HepG2 (cell line): ENCODE measurements around the gene RDH12. TPM values are rescaled to one million over a fixed set of nuclear protein-coding genes. Genes with fewer than 3 reads are reported as not detected.
A peak's percentile ranks its signal among the peaks of the same experiment; 100 is the strongest.
"Not testable (repeated sequence)": the region's sequence is repeated elsewhere in the genome, so short reads cannot be mapped to it uniquely, and the experiment has no call there.

ENCODE experiments used
- ATAC-seq: fragments of 200-7000 bp; cut with Tn5 transposase; 3 replicates; pipeline ENCODE4 v1.9.1; 2020; ENCODE audit warnings: mild to moderate bottlenecking, moderate library complexity
- Bru-seq: library from RNA; stranded (reverse); fragments of 400-500 nt; gene quantifications from one replicate; lab custom pipeline; 2021; lab: Mats Ljungman, UMichigan
- BruChase-seq, 2 experiments: library from RNA; stranded (reverse); fragments of 400-500 nt; gene quantifications; one replicate each; lab custom pipeline; 2021; lab: Mats Ljungman, UMichigan
- BruUV-seq: library from RNA; stranded (reverse); fragments of 400-500 nt; replicated peaks from 2 replicates; lab custom pipeline; 2021; lab: Mats Ljungman, UMichigan
- CTCF ChIA-PET: fragments of 300-600 bp; formaldehyde crosslinking; extraction: SDS; loops from one replicate; lab custom pipeline; 2021; ENCODE audit warnings: low total read pairs, inconsistent platforms, low intra/inter-chr PET ratio; lab: Yijun Ruan, JAX
- POLR2A ChIA-PET: fragments of 350-600 bp; sonication (Branson Sonifier 250); formaldehyde crosslinking; loops from one replicate; lab custom pipeline; 2020; ENCODE audit warnings: antibody characterized with exemption, inconsistent platforms; lab: Yijun Ruan, JAX
- DNase-seq: peaks from one replicate; pipeline ENCODE4 v3.0.0-alpha.2; 2015; ENCODE audit warnings: low spot score
- FAIRE-seq: peaks from 3 replicates; lab custom pipeline; 2011; peaks lifted over from hg19 to GRCh38; lab: Jason Lieb, UNC
- H2AFZ ChIP-seq: one replicate; pipeline ENCODE4 v1.6.1; 2011; ENCODE audit warnings: low read length, inconsistent platforms
- H3K27ac ChIP-seq: fragments of 300-600 bp; 3 replicates; pipeline ENCODE4 v1.8.0; 2011; ENCODE audit warnings: mixed run types, mild to moderate bottlenecking, mixed read lengths, low read length, inconsistent platforms; ENCODE audit not compliant: insufficient read depth; ENCODE audit errors: extremely low read length
- H3K27me3 ChIP-seq, 2 experiments: fragments of 200-600 bp in 1 of 2; 2 replicates in 1 of 2; 3 replicates in 1 of 2; pipeline versions ENCODE4 v1.6.0 to v1.8.0; 2011; ENCODE audit warnings: low read length in 2 of 2, mild to moderate bottlenecking in 2 of 2, moderate library complexity in 2 of 2, inconsistent platforms in 1 of 2; ENCODE audit not compliant: insufficient read depth in 2 of 2, control insufficient read depth in 1 of 2
- H3K36me3 ChIP-seq, 2 experiments: fragments of 200-600 bp in 1 of 2; replicated peaks in 1 of 2; 2 replicates in 1 of 2; 3 replicates in 1 of 2; pipeline versions ENCODE4 v1.5.1 to v1.8.0; 2011; ENCODE audit warnings: low read length in 2 of 2, inconsistent platforms in 1 of 2; ENCODE audit not compliant: insufficient read depth in 2 of 2, control insufficient read depth in 1 of 2
- H3K4me1 ChIP-seq: 2 replicates; pipeline ENCODE4 v1.5.1; 2012; ENCODE audit warnings: low read length, inconsistent platforms; ENCODE audit not compliant: insufficient read depth
- H3K4me2 ChIP-seq: 2 replicates; pipeline ENCODE4 v1.6.0; 2011; ENCODE audit warnings: low read depth, low read length, inconsistent platforms
- H3K4me3 ChIP-seq, 3 experiments: fragments of 200-600 bp in 1 of 3; sonication (generic), shearing (Covaris generic) in 1 of 3; replicated peaks in 1 of 3; 2 replicates each; pipeline ENCODE4 v1.5.1; 2011 to 2016; ENCODE audit warnings: low read length in 3 of 3, inconsistent platforms in 2 of 3, low read depth in 2 of 3, mild to moderate bottlenecking in 2 of 3, control low read depth in 1 of 3, mixed read lengths in 1 of 3; ENCODE audit not compliant: insufficient read depth in 1 of 3
- H3K79me2 ChIP-seq: one replicate; pipeline ENCODE4 v1.6.1; 2011; ENCODE audit warnings: low read length, inconsistent platforms; ENCODE audit not compliant: insufficient read depth
- H3K9ac ChIP-seq: 2 replicates; pipeline ENCODE4 v1.6.0; 2011; ENCODE audit warnings: mild to moderate bottlenecking, low read depth, low read length, inconsistent platforms; ENCODE audit not compliant: insufficient read depth
- H3K9me3 ChIP-seq: 2 replicates; pipeline ENCODE4 v1.5.1; 2012; ENCODE audit warnings: mild to moderate bottlenecking, low read length
- H4K20me1 ChIP-seq: 2 replicates; pipeline ENCODE4 v1.6.0; 2011; ENCODE audit warnings: inconsistent platforms, mild to moderate bottlenecking, low read length, moderate library complexity; ENCODE audit not compliant: insufficient read depth
- CHD4 ChIP-seq: fragments of 200-600 bp; sonication (generic); IDR thresholded peaks from 2 replicates; pipeline ENCODE4 v1.7.0; 2017; ENCODE audit warnings: mild to moderate bottlenecking, low read length, borderline replicate concordance
- CREM ChIP-seq, 2 experiments: sonication (generic) in 1 of 2; formaldehyde crosslinking in 1 of 2; IDR thresholded peaks; 2 replicates each; pipeline versions ENCODE4 v1.4.0 to v1.6.1; 2016 to 2020; ENCODE audit warnings: antibody characterized with exemption in 1 of 2, mild to moderate bottlenecking in 1 of 2, missing genetic modification reagents in 1 of 2
- GABPB1 ChIP-seq: IDR thresholded peaks from 2 replicates; pipeline ENCODE4 v1.6.1; 2016; ENCODE audit warnings: mild to moderate bottlenecking, missing genetic modification reagents, moderate library complexity, missing compliant biosample characterization
- KAT7 ChIP-seq: IDR thresholded peaks from 2 replicates; pipeline ENCODE4 v1.6.1; 2018; ENCODE audit warnings: borderline replicate concordance, missing compliant biosample characterization
- SMAD9 ChIP-seq: sonication (generic); formaldehyde crosslinking; IDR thresholded peaks from 2 replicates; pipeline ENCODE4 v1.5.1; 2020; ENCODE audit warnings: mild to moderate bottlenecking, missing genetic modification reagents
- TAF1 ChIP-seq: sonication (generic); formaldehyde crosslinking; IDR thresholded peaks from 2 replicates; pipeline ENCODE4 v1.4.0; 2020; ENCODE audit warnings: missing genetic modification reagents
- TCF12 ChIP-seq, 2 experiments: fragments of 450-650 bp in 1 of 2; sonication (generic) in 1 of 2; formaldehyde crosslinking in 1 of 2; IDR thresholded peaks; 2 replicates each; pipeline versions ENCODE4 v1.6.1 to v1.8.0; 2017 to 2022; ENCODE audit warnings: antibody characterized with exemption in 1 of 2, mild to moderate bottlenecking in 1 of 2, missing genetic modification reagents in 1 of 2, moderate library complexity in 1 of 2
- ZBTB26 ChIP-seq: IDR thresholded peaks from 2 replicates; pipeline ENCODE4 v1.6.1; 2016; ENCODE audit warnings: missing compliant biosample characterization, missing genetic modification reagents, borderline replicate concordance
- ZNF124 ChIP-seq: sonication (generic); formaldehyde crosslinking; IDR thresholded peaks from 2 replicates; pipeline ENCODE4 v1.4.0; 2020; ENCODE audit warnings: missing genetic modification reagents
- ZNF180 ChIP-seq: sonication (generic); formaldehyde crosslinking; IDR thresholded peaks from 2 replicates; pipeline ENCODE4 v1.4.0; 2020; ENCODE audit warnings: low read depth, missing genetic modification reagents, borderline replicate concordance
- ZNF563 ChIP-seq: sonication (generic); formaldehyde crosslinking; IDR thresholded peaks from 2 replicates; pipeline ENCODE4 v1.8.0; 2022; ENCODE audit warnings: mild to moderate bottlenecking, moderate library complexity, missing genetic modification reagents
- WGBS: methylation state at CpG from one replicate; pipeline ENCODE4 v1.1.6; 2017; ENCODE audit warnings: low lambda C conversion rate; 5-methylcytosine and 5-hydroxymethylcytosine counted together
- in situ Hi-C: cut with HindIII; loops from 2 replicates; pipeline ENCODE4 v1.10.0; 2017; ENCODE audit warnings: low pct_unique_long_range_greater_than_20kb; ENCODE audit not compliant: extremely low pct_ligation_motif_present
- intact Hi-C: fragments of 100-400 bp; cut with micrococcal nuclease; formaldehyde crosslinking; loops from one replicate; pipeline ENCODE4 v1.10.0; 2022; ENCODE audit not compliant: unreplicated experiment
- long read RNA-seq, 2 experiments: library from RNA in 1 of 2; library from polyadenylated mRNA in 1 of 2; stranded (forward) in 1 of 2; unstranded in 1 of 2; transcript quantifications; one replicate each; pipeline ENCODE4 v2.0.0, GENCODE V29; 2019 to 2022
- polyA minus RNA-seq, 3 experiments: library from RNA; depleted of rRNA, polyadenylated mRNA; stranded (reverse); fragments of >200 nt; gene quantifications; 2 replicates each; pipeline ENCODE4 v1.2.3, GENCODE V29; 2011; ENCODE audit warnings: low replicate concordance in 1 of 3
- polyA plus RNA-seq, 8 experiments: library from polyadenylated mRNA; depleted of rRNA in 3 of 8; stranded (reverse) in 7 of 8; unstranded in 1 of 8; fragments of >200 nt; fragmentation: Illumina TruSeq in 4 of 8; extraction: Trizol in 4 of 8; gene quantifications; 2 replicates each; pipeline versions ENCODE4 v1.2.1 to v1.2.3, GENCODE V29; 2011 to 2016; ENCODE audit warnings: low read depth in 4 of 8, missing spikeins in 1 of 8, mixed read lengths in 1 of 8; ENCODE audit not compliant: insufficient read depth in 1 of 8
- total RNA-seq, 5 experiments: library from RNA; depleted of rRNA; stranded (reverse); fragments of >200 nt; fragmentation: Illumina TruSeq; extraction: Trizol; gene quantifications; 2 replicates each; pipeline ENCODE4 v1.2.3, GENCODE V29; 2016; ENCODE audit warnings: low read depth in 1 of 5

RDH12 gene
- total RNA-seq (2016; rRNA removed; fragmentation: Illumina TruSeq; extraction: Trizol) (1.4 and 1.6 TPM in 2 replicates), polyA plus RNA-seq (2011; rRNA removed) (2.1 and 2.6 TPM in 2 replicates), polyA minus RNA-seq (2011; rRNA and poly(A)+ RNA removed; ENCODE audit: low replicate concordance) (0.07 and 3.1 TPM in 2 replicates), Bru-seq, nascent RNA (percentile 24 among the genes with signal in this experiment), BruChase-seq, experiment 1, labeled RNA remaining after a 6-hour chase (percentile 26 among the genes with signal in this experiment), BruChase-seq, experiment 2, labeled RNA remaining after a 2-hour chase (percentile 25 among the genes with signal in this experiment)
- 0.97 and 1.7 TPM in 2 replicates for total RNA-seq (2016; cell fraction: cytosol; rRNA removed; fragmentation: Illumina TruSeq; extraction: Trizol; ENCODE audit: low read depth)
- total RNA-seq (2016; cell fraction: insoluble cytoplasmic fraction; rRNA removed; fragmentation: Illumina TruSeq; extraction: Trizol), result 1.2 and 1.4 TPM in 2 replicates
- total RNA-seq (2016; cell fraction: membrane; rRNA removed; fragmentation: Illumina TruSeq; extraction: Trizol), result 1.3 and 1.9 TPM in 2 replicates
- total RNA-seq (2016; cell fraction: nucleus; rRNA removed; fragmentation: Illumina TruSeq; extraction: Trizol), result 1.3 and 1.6 TPM in 2 replicates
- 1.8 and 2.9 TPM in 2 replicates for polyA plus RNA-seq (2011; cell fraction: cytosol; rRNA removed)
- 0.59 and 0.80 TPM in 2 replicates for polyA plus RNA-seq (2011; cell fraction: nucleus; rRNA removed)
- 3.1 and 3.8 TPM in 2 replicates for polyA plus RNA-seq (2012)
- 1.7 and 2.0 TPM in 2 replicates for polyA plus RNA-seq (2016; cell fraction: cytosol; fragmentation: Illumina TruSeq; extraction: Trizol; ENCODE audit: low read depth)
- 1.0 and 1.3 TPM in 2 replicates for polyA plus RNA-seq (2016; cell fraction: insoluble cytoplasmic fraction; fragmentation: Illumina TruSeq; extraction: Trizol; ENCODE audit: low read depth)
- polyA plus RNA-seq (2016; cell fraction: membrane; fragmentation: Illumina TruSeq; extraction: Trizol; ENCODE audit: low read depth), result 1.6 and 2.3 TPM in 2 replicates
- polyA plus RNA-seq (2016; cell fraction: nucleus; fragmentation: Illumina TruSeq; extraction: Trizol; ENCODE audit: insufficient read depth, low read depth), result 1.5 and 1.8 TPM in 2 replicates
- 0.49 TPM in 1 of 2 replicates, not detected in the other for polyA minus RNA-seq (2011; cell fraction: cytosol; rRNA and poly(A)+ RNA removed)
- 1.0 and 1.4 TPM in 2 replicates for polyA minus RNA-seq (2011; cell fraction: nucleus; rRNA and poly(A)+ RNA removed)
- long read RNA-seq, experiment 1, partial matches to known transcripts, result 6 of 9 reads
- long read RNA-seq, experiment 1, other reads (novel, unspliced or antisense), result 3 of 9 reads
- long read RNA-seq, experiment 2, partial matches to known transcripts, result 13 of 16 reads
- long read RNA-seq, experiment 2, other reads (novel, unspliced or antisense), result 3 of 16 reads

DNA sequence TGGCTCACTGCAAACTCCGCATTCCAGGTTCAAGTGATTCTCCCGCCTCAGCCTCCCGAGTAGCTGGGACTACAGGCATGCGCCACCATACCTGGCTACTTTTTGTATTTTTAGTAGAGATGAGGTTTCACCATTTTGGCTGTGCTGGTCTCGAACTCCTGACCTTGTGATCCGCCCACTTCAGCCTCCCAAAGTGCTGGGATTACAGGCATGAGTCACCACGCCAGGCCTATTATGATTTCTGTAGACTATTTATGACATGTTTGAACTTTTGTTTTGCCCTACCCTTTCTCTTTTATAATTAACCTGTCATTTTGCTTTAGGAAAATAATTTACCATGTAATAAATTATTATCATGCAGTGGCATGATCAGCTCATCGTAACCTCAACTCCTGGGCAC is at the start of gene RDH12:
TSS of gene RDH12 (plus strand) at position 395 of the 400 bp plus-strand sequence. CDS start 20,757 bp downstream, outside the sequence.
- H2AFZ ChIP-seq, H3K9ac ChIP-seq, DNase-seq, POLR2A ChIA-PET, H3K4me3 ChIP-seq, H3K79me2 ChIP-seq, H3K36me3 ChIP-seq, FAIRE-seq, H3K27me3 ChIP-seq, H3K4me2 ChIP-seq, H3K27ac ChIP-seq, ATAC-seq, H4K20me1 ChIP-seq, H3K9me3 ChIP-seq, BruUV-seq: not testable (repeated sequence)
- H3K4me1 ChIP-seq, result peaks cover 47% of the 10 kb centered on the region
- intact Hi-C loops, result loop anchor here (10.0 kb wide), 3 partner anchors 63 to 277 kb away; no protein-coding TSS in a partner anchor
- WGBS, result 79% methylated on average over 8 of the region's 8 CpGs
- CTCF ChIA-PET, result interaction anchor here (1.1 kb wide), 1 partner anchor 82 kb away, joined by 3 read pairs; the partner anchor contains the start of gene ARG2
- in situ Hi-C loops, result loop anchor here (5.0 to 10.0 kb wide), 3 partner anchors 34 to 117 kb away; partner anchors contain the start of gene ARG2

DNA sequence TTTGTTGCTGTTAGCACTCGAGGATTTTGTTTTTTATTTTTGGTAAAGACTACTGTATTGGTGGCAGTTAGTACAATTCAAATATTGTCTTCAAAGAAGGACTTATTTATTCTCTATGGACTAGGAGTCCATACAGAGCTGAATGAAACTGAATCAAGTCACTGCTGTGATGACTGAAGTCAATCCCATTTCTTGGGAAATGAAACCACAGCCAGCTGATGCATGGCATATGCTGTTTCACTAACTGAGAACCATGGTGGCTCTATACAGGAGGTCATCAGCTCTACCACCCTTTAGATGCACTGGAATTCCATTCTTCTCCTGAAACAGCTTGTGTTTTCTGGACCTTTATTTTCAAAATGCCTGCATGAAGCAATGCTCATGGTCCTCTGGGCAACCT is 49.5 kb upstream of the RDH12 start:
- CTCF ChIA-PET, result no interaction called here
- intact Hi-C loops, result loop anchor here (5.0 kb wide), 1 partner anchor 70 kb away; no protein-coding TSS in a partner anchor
- no TSS peak for BruUV-seq
- DNase-seq (no peak), ATAC-seq (no peak), FAIRE-seq (no peak)
- Histone ChIP-seq H4K20me1 (no peaks in the 10 kb centered on the region), H2AFZ (no peak overlapping the region), H3K4me3 (no peak overlapping the region), H3K4me1 (no peaks in the 10 kb centered on the region), H3K27me3 (no peaks in the 10 kb centered on the region), H3K4me2 (no peak overlapping the region), H3K27ac (no peak overlapping the region), H3K36me3 (peaks cover 34 to 87% of the 10 kb centered on the region in 2 experiments), H3K9ac (no peak overlapping the region), H3K9me3 (no peaks in the 10 kb centered on the region), H3K79me2 (no peaks in the 10 kb centered on the region)
- POLR2A ChIA-PET, result no interaction called here
- 93% methylated on average over 1 of the region's 1 CpG for WGBS
- in situ Hi-C loops, result no loop called here
- TF ChIP-seq ZNF563 (CRISPR knock-in tag) (no peak), TCF12 (IDR thresholded peaks at IDR 0.05) (no peak), TCF12 (CRISPR knock-in tag; IDR thresholded peaks at IDR 0.05) (no peak), KAT7 (no peak), CREM (IDR thresholded peaks at IDR 0.05) (no peak), CREM (CRISPR knock-in tag; IDR thresholded peaks at IDR 0.05) (no peak), ZBTB26 (CRISPR knock-in tag) (no peak), ZNF180 (CRISPR knock-in tag) (no peak), ZNF124 (CRISPR knock-in tag) (no peak), CHD4 (no peak), GABPB1 (no peak), SMAD9 (CRISPR knock-in tag) (no peak), TAF1 (CRISPR knock-in tag) (no peak)
